SKM-1 treated with dmso at 0.1 percent for 144 hours (cell line): ENCODE measurements around the gene REEP1.

Experiments
- DNase-seq: peaks from one replicate; lab custom pipeline; 2025; ENCODE audit not compliant: unreplicated experiment; lab: John Stamatoyannopoulos, UW

The REEP1 gene

DNA sequence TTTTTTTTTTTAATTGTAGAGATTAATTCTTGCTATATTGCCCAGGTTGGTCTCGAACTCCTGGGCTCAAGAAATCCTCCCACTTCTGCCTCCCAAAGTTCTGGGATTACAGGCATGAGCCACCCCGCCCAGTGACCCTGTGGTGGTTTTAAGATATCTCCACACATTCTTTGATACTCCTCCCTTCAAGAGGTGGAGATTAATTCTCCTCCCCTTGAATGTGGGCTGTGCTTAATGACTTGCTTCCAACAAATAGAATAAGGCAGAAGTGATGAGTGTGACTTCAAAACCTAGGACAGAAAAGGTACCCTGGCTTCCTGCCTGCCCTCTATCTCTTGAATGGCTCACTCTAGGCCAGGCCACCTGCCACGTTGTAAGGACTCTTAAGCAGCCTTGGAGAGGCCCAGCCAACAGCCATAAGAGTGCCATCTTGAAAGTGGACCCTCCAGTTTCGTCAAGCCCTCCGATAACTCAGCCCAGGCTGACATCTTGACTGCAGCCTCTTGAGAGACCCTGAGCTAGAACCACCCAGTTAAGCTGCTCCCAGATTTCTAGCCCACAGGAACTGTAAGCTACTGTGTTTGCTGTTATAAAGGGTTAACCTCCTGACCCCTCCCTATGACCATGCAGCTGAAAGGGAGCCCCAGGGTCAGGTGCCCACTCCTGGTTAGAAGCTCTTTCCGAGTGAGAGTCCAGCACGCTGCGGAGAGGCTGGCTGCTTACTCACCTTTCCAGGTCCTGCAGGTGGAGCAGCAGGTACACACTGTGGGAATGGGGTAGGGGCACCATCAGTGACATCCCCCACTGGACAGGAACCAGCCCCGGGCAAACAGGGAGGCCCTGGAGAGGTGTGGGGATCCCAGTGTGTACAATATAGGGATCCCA, 110.5 kb downstream of the REEP1 start:
- no peak for DNase-seq

DNA sequence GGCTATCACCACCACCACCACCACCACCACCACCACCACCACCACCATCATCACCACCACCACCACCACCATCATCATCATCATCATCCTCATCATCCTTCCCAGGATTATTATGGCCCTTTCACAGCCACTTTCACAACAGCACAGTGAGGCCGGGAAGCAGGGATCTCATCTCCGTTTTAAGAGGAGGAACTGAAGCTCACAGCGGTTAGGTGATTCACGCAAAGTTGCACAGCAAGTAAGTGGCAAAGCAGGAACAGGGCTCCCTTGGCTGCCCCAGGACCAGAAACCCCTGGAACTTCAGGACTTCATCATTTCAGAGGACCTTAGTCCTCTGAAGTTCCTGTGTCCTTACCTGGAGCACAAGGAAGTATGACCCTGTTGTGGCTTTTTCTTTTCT, 111.4 kb downstream of the REEP1 start:
- no peak for DNase-seq

GRCh38 chr2:86225581-86225980, 111.8 kb downstream of the REEP1 start:
- DNase-seq = no peak

DNA sequence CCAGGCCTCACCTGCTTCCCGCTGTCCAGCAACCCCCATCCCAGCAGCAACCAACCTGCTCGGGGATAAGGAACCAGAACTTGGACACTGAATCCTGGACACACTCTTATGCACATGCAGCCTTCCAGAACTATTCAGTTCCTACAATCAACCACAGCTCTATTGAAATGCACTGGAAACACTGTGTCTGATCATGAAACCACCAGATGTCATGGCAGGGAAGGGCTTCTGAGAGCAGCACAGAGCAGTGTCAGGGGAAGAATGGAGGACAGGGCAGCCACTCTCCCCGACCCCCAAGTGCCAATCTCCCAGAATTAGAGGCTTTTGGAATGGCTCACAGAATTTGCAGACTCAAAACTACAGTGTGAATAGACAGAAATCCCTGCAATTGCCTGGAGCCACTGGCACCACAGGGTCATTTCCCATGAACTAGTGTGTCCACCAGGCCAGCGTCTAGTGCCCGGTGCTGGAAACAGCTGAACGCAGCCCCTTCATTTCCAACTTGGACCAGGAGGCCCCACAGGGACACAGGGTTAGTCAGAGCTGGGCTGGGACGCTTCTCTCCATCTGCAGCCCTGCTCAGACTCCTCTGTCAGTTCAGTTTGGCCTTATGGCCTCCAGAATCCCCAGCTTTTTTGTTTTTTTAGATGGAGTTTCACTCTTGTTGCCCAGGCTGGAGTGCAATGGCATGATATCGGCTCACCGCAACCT, 112.6 kb downstream of the REEP1 start:
- no peak for DNase-seq

- no peak for DNase-seq
Observed at GRCh38 chr2:86223927-86224560, 113.4 kb downstream of the REEP1 start.

DNA sequence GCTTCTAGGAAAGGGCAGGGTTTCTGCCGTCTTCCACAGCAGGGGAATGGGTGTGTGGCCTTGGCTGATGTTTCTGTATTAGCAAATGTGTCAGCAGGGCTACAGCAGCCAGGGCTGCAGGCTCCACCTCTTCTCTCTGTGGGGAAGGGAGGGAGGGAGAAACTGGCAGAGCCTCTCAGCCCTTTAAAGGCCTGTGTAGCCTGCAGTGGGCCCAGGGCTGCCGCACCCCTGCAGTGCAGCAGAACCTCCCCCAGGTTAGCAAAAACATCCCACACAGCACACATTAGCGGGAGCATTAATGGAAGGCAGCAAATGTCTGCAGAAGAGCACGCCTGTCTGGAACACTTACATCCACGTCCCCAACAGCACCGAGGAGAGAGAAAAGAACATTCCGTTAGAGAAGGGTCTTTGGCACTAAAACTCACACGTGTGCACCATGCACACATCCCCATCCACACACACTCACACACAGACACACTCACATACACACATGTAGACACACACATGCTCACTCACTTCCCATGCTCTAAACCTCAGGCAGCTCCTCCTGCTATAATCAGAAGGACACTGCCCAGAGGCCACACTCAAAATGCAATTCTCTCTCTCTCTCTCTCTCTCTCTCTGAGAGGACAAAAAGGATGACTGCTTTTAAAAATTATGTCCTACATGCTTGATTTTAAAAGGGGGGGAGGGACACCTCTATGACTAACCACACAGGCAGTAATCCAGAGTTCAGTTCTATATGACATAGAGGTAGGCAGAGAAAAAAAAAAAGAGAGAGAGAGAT, 114.1 kb downstream of the REEP1 start:
- DNase-seq = no peak

DNA sequence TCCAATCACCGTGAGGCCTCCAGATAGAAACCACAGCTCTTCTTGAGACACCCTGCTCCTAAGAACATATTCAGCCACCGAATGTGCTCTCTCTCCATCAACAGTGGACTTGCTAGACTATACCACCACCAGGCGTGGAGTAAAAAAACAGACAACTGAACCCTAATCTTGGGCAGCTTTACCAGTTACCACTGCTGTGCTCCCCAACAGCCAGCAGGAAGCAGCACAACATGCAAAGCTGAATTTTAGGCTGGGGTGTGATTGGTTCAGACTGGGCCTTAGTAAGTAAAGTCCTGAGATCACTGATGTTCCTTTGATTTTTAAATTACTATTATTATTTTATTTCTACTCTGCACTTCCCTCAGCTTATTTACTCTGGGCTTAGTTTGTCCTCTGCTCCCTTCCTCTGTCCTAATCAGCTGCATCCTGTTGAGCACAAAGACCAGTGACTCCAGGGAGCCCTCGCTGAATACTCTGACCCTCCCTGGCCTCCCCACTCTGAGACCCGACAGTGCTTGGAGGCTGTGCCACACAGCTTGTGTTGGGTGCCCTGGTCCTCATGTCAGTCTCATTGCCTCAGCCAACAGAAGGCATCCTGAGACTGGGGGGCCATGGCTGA, 116.3 kb downstream of the REEP1 start:
- peak; percentile 84 for DNase-seq

DNA sequence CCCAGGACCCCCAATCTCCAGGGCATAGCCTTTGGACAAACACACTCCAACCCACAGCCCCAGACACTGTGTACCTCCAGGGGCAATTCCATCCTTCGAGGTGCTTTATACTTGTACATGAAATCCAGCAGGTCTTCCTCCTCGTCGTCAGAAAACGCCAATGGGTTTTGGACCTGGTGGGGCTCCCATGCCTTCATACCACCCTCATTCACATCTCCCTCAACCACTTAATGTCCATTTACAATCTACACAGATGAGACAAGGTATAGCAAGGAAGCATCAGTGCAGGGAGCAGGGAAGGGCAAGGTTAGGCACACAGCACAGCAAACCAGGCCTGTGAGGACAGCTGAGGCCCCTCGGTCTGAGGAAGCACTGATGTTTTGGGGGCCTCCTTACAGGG, 117.5 kb downstream of the REEP1 start:
- DNase-seq = no peak

GRCh38 chr2:86218124-86218523, 119.3 kb downstream of the REEP1 start:
- DNase-seq = no peak

- DNase-seq = no peak
Observed at GRCh38 chr2:86216575-86217555, 120.6 kb downstream of the REEP1 start.

DNA sequence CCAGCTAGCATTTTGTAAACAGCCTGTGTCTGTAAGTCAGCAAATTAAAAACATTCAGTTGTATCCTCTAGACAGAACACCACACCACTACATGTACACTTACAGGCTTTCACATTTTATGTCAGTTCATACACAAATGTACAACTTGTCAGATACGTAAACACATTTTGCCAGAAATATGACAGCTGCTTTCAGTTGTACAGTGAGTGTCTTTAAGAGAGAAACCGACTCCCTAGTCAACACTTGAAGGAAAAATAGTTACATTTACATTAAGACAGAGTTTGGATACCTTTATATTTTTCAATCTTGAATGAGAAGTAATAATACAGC, 123.0 kb downstream of the REEP1 start:
- no peak for DNase-seq

DNA sequence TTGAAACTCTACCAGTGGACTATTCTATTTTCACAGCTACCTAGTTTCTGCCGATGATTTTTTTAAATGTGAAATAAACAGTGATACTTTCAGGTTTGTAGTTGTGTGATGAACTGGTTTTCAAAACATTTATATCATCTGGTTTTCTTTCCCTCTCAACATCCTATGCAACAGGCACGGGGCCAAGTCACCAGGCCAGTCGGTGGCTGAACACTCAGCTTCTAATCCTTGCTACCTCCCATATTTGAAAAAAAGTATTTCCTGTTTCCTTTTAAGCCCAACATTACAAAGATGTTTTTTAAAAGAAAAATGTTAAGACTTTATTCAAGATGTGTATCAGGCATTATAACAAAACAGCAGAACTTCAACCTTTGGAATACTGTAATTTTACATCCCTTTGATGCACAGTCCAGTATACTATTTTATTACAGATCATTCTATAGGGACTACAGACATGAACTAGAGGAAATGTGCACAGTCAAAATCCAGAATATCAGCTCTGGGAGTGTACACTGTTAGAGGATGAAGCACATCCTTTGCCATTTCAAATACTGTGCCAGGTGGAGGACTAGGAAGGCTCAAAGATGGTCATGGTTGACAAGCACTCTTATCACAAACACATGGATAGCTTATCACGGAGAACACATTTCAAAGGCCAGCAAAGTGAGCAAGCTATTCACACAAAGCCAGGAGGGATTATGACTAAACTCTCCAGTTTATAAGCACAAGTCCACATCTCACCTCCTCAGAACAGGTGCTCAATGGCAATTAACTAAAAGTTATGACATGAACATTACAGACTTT, 123.5 kb downstream of the REEP1 start:
- no peak for DNase-seq

DNA sequence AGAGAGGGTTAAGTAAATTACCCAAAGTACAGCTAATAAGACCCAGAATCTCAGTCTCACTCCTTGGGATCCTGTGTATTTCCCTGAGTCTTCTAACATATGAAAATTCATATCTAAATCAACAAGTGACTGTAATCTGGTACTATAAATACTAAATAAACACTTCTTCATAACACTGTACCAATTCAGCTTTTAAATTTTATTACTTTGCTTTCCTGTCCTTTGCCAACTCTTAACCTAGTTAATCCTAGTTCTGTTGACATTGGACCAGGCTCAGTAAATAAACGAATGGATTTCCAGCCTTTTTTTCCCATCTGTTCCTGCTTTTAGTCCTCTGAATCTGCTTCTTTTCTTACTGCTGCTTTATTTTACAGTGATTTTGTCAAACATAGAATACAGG, 124.4 kb downstream of the REEP1 start:
- DNase-seq = no peak

- DNase-seq = no peak
Observed at GRCh38 chr2:86211796-86212188, 125.6 kb downstream of the REEP1 start.

GRCh38 chr2:86211033-86211795, 126.2 kb downstream of the REEP1 start:
- DNase-seq = no peak

DNA sequence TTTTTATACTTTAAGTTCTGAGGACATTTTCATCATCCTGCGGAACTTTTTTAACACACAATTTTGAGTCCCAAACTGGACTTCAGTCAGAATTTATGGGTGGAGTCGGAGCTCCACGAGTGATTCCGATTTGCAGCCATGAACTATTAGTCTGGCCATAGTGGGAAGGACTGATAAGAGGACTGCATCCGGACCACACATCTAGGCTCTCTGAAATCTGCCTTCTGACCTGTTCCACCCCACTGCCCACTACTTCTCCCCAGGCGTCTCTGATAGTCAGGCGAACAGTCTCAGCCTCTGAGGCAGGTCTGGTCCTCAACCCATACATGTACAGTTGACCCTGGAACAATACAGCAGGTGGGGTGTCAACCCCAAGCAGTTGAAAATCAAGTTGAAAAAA, 133.0 kb downstream of the REEP1 start:
- DNase-seq = no peak

DNA sequence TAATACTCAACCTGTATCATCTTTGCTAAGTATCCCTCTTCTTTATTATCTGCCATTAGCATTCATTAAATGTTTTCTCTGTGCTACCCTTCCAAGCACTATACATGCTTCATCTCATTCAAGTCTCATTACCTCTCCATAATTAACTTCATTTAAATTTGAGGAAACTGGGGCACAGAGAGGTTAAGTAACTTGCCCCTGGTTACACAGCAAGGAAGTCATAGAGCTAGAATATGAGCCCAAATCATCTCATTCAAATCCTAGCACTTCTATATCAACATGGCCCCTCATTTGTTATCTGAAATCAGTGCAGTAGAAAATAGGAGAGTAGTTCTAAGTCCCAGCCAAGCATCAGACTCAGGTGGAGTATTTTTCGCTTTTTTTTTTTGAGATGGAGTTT, 133.8 kb downstream of the REEP1 start:
- DNase-seq = no peak

- DNase-seq = no peak
Observed at GRCh38 chr2:86202702-86203101, 134.7 kb downstream of the REEP1 start.
